IMR-90 (cell line): Measurements from ENCODE around the gene MOV10. TPM values are rescaled to one million over a fixed set of nuclear protein-coding genes. Genes with fewer than 3 reads are reported as not detected.

Experiments used
- ATAC-seq: fragments of 200-7000 bp; cut with Tn5 transposase; 2 replicates; pipeline ENCODE4 v1.9.1; 2020; ENCODE audit warnings: low read depth, mild to moderate bottlenecking, moderate library complexity
- BruUV-seq: library from RNA; stranded (reverse); fragments of 400-500 nt; replicated peaks from 2 replicates; lab custom pipeline; 2021; lab: Mats Ljungman, UMichigan
- CTCF ChIA-PET: fragments of 300-600 bp; formaldehyde crosslinking; extraction: SDS; loops from one replicate; lab custom pipeline; 2021; ENCODE audit warnings: antibody characterized with exemption; lab: Yijun Ruan, JAX
- POLR2A ChIA-PET: fragments of 300-600 bp; sonication (Branson Sonifier 250); formaldehyde crosslinking; loops from one replicate; lab custom pipeline; 2022; ENCODE audit warnings: antibody characterized with exemption; ENCODE audit not compliant: unreplicated experiment; lab: Charles Lee
- DNase-seq: peaks from one replicate; pipeline ENCODE4 v3.0.0; 2013
- H2AFZ ChIP-seq: replicated peaks from 2 replicates; pipeline ENCODE3; 2013; ENCODE audit warnings: low read length, mild to moderate bottlenecking; ENCODE audit not compliant: poor library complexity
- H2AK5ac ChIP-seq: 2 replicates; pipeline ENCODE4 v1.6.1; 2013; ENCODE audit warnings: low read depth, low read length, inconsistent platforms
- H2AK9ac ChIP-seq: replicated peaks from 2 replicates; pipeline ENCODE3; 2013; ENCODE audit warnings: mild to moderate bottlenecking, low read depth, low read length, moderate library complexity; ENCODE audit not compliant: poor library complexity
- H2BK120ac ChIP-seq: 2 replicates; pipeline ENCODE4 v1.6.1; 2013; ENCODE audit warnings: low read depth, low read length, inconsistent platforms
- H2BK15ac ChIP-seq: 3 replicates; pipeline ENCODE4 v1.6.1; 2013; ENCODE audit warnings: low read depth, low read length, inconsistent platforms
- H2BK20ac ChIP-seq: 2 replicates; pipeline ENCODE4 v1.6.1; 2013; ENCODE audit warnings: low read depth, mild to moderate bottlenecking, inconsistent platforms, low read length, moderate library complexity
- H2BK5ac ChIP-seq: 2 replicates; pipeline ENCODE4 v1.6.1; 2013; ENCODE audit warnings: mild to moderate bottlenecking, low read depth, low read length, inconsistent platforms; ENCODE audit not compliant: poor library complexity, severe bottlenecking
- H3K14ac ChIP-seq: replicated peaks from 2 replicates; pipeline ENCODE4 v1.6.1; 2013; ENCODE audit warnings: low read depth, low read length, inconsistent platforms
- H3K18ac ChIP-seq: 2 replicates; pipeline ENCODE4 v1.6.1; 2013; ENCODE audit warnings: low read depth, low read length, control low read depth
- H3K23ac ChIP-seq: 2 replicates; pipeline ENCODE4 v1.6.1; 2013; ENCODE audit warnings: low read depth, low read length, inconsistent platforms
- H3K27ac ChIP-seq: 2 replicates; pipeline ENCODE4 v1.5.1; 2013; ENCODE audit warnings: mild to moderate bottlenecking, control low read depth, low read length; ENCODE audit not compliant: insufficient read depth
- H3K27me3 ChIP-seq: 2 replicates; pipeline ENCODE4 v1.6.1; 2013; ENCODE audit warnings: low read length; ENCODE audit not compliant: control insufficient read depth, insufficient read depth
- H3K36me3 ChIP-seq: 2 replicates; pipeline ENCODE4 v1.6.1; 2013; ENCODE audit warnings: low read length, mixed read lengths; ENCODE audit not compliant: control insufficient read depth, insufficient read depth
- H3K4ac ChIP-seq: 2 replicates; pipeline ENCODE4 v1.6.1; 2013; ENCODE audit warnings: low read depth, low read length, inconsistent platforms
- H3K4me1 ChIP-seq: 2 replicates; pipeline ENCODE4 v1.6.1; 2013; ENCODE audit warnings: low read length, mixed read lengths; ENCODE audit not compliant: control insufficient read depth, insufficient read depth
- H3K4me2 ChIP-seq: 2 replicates; pipeline ENCODE4 v1.6.1; 2013; ENCODE audit warnings: low read depth, mild to moderate bottlenecking, control low read depth, low read length, moderate library complexity
- H3K4me3 ChIP-seq: 2 replicates; pipeline ENCODE4 v1.5.1; 2013; ENCODE audit warnings: low read depth, mild to moderate bottlenecking, control low read depth, low read length, moderate library complexity; ENCODE audit not compliant: insufficient read depth
- H3K56ac ChIP-seq: 2 replicates; pipeline ENCODE4 v1.6.1; 2013; ENCODE audit warnings: low read length, inconsistent platforms; ENCODE audit not compliant: insufficient read depth; ENCODE audit errors: extremely low read depth
- H3K79me1 ChIP-seq, 2 experiments: 2 replicates each; pipeline ENCODE4 v1.6.1; 2013; ENCODE audit warnings: low read length in 2 of 2, inconsistent platforms in 1 of 2, low read depth in 1 of 2
- H3K9ac ChIP-seq: 2 replicates; pipeline ENCODE4 v1.6.1; 2013; ENCODE audit warnings: low read depth, low read length, control low read depth
- H3K9me1 ChIP-seq: 2 replicates; pipeline ENCODE4 v1.6.1; 2013; ENCODE audit warnings: low read length, inconsistent platforms; ENCODE audit not compliant: insufficient read depth
- H3K9me3 ChIP-seq: 2 replicates; pipeline ENCODE4 v1.6.1; 2013; ENCODE audit warnings: low read length; ENCODE audit not compliant: control insufficient read depth, insufficient read depth
- H4K20me1 ChIP-seq: 2 replicates; pipeline ENCODE4 v1.6.1; 2013; ENCODE audit warnings: low read length, inconsistent platforms; ENCODE audit not compliant: insufficient read depth
- H4K5ac ChIP-seq: 2 replicates; pipeline ENCODE4 v1.6.1; 2013; ENCODE audit warnings: mild to moderate bottlenecking, low read depth, low read length, control low read depth
- H4K8ac ChIP-seq, 2 experiments: 2 replicates each; pipeline ENCODE4 v1.6.1; 2013; ENCODE audit warnings: low read depth in 2 of 2, low read length in 2 of 2, control low read depth in 1 of 2, inconsistent platforms in 1 of 2
- H4K91ac ChIP-seq: 2 replicates; pipeline ENCODE4 v1.6.1; 2013; ENCODE audit warnings: low read depth, low read length, inconsistent platforms; ENCODE audit not compliant: insufficient read depth
- BHLHE40 ChIP-seq: fragments of 150-350 bp; IDR thresholded peaks from 2 replicates; pipeline ENCODE4 v1.6.1; 2016; ENCODE audit warnings: mild to moderate bottlenecking, low read depth, low read length
- CEBPB ChIP-seq: IDR thresholded peaks from 2 replicates; pipeline ENCODE4 v1.6.1; 2012; ENCODE audit warnings: low read depth, low read length, improper control_type of control experiment
- MAFK ChIP-seq: IDR thresholded peaks from 2 replicates; pipeline ENCODE4 v1.6.1; 2012; ENCODE audit warnings: low read depth, low read length, improper control_type of control experiment
- MXI1 ChIP-seq: IDR thresholded peaks from 2 replicates; pipeline ENCODE4 v1.6.1; 2012; ENCODE audit warnings: low read depth, mild to moderate bottlenecking, low read length, moderate library complexity, borderline replicate concordance
- NFE2L2 ChIP-seq: fragments of 150-350 bp; IDR thresholded peaks from 2 replicates; pipeline ENCODE4 v1.6.1; 2016; ENCODE audit warnings: low read depth, mild to moderate bottlenecking, low read length
- POLR2A ChIP-seq: IDR thresholded peaks from 2 replicates; pipeline ENCODE4 v1.6.1; 2012; ENCODE audit warnings: mild to moderate bottlenecking, low read depth, low read length
- RAD21 ChIP-seq: IDR thresholded peaks from 2 replicates; pipeline ENCODE4 v1.6.1; 2012; ENCODE audit warnings: low read length, improper control_type of control experiment
- RFX5 ChIP-seq: IDR thresholded peaks from 2 replicates; pipeline ENCODE4 v1.8.0; 2012; ENCODE audit warnings: low read depth, mild to moderate bottlenecking, low read length, moderate library complexity
- SMC3 ChIP-seq: fragments of 150-350 bp; IDR thresholded peaks from 2 replicates; pipeline ENCODE4 v1.6.1; 2016; ENCODE audit warnings: low read depth, mild to moderate bottlenecking, antibody characterized with exemption, low read length, moderate library complexity
- WGBS, 2 experiments: methylation state at CpG; one replicate each; pipeline versions ENCODE4 v1.1.5 to v1.1.7; 2013; ENCODE audit warnings: missing lambda C conversion rate in 2 of 2; ENCODE audit not compliant: insufficient read length in 1 of 2; ENCODE audit errors: extremely low coverage in 2 of 2; 5-methylcytosine and 5-hydroxymethylcytosine counted together
- dilution Hi-C: fragments of 300-500 bp; cut with HindIII; formaldehyde crosslinking; loops from one replicate; pipeline ENCODE4 v1.14.3; 2018; ENCODE audit warnings: low sequenced_read_pairs; ENCODE audit not compliant: unreplicated experiment
- in situ Hi-C: fragments of 300-500 bp; cut with MboI; formaldehyde crosslinking; loops from 3 replicates; pipeline ENCODE4 v1.14.3; 2019; ENCODE audit warnings: low sequenced_read_pairs, inconsistent platforms, mixed read lengths
- intact Hi-C: fragments of 100-400 bp; cut with micrococcal nuclease; formaldehyde crosslinking; loops from 2 replicates; pipeline ENCODE4 v1.10.0; 2022
- polyA plus RNA-seq, 3 experiments: library from polyadenylated mRNA; depleted of rRNA; stranded (reverse); fragments of >200 nt; gene quantifications; 2 replicates each; pipeline ENCODE4 v1.2.3, GENCODE V29; 2012; ENCODE audit warnings: low replicate concordance in 1 of 3
- total RNA-seq: library from RNA; depleted of rRNA; stranded (reverse); fragments of >200 nt; gene quantifications from 2 replicates; pipeline ENCODE4 v1.2.3, GENCODE V29; 2012
- TF ChIP-seq, protein P1 (sequence below): fragments of 150-350 bp; IDR thresholded peaks from 2 replicates; pipeline ENCODE4 v1.6.1; 2017; ENCODE audit warnings: mild to moderate bottlenecking, antibody characterized with exemption, low read length, low read depth

MOV10 gene
- total and polyA plus RNA-seq, 2 of the 4 experiments (the other 2 are of a cell fraction), result 36.7 to 103 TPM

DNA sequence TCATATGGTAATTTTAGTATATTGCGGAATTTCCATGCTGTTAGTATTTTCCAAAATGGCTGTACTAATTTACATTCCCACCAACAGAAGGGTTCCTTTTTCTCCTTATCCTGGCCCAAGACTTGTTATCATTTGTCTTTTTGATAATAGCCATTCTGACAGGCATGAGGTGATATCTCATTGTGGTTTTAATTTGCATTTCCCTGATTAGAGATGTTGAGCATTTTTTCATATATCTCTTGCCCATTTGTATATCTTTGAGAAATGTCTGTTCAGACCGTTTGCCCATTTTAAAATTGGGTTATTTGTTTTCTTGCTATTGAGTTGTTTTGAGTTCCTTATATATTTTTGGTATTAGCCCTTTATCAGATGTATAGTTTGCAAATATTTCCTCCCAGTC, 40.8 kb upstream of the MOV10 start:
- Histone ChIP-seq H3K56ac (no peak overlapping the region), H3K4me3 (no peak overlapping the region), H4K8ac (no peak overlapping the region), H3K27me3 (no peaks in the 10 kb centered on the region), H4K91ac (no peak overlapping the region), H4K5ac (no peak overlapping the region), H3K9ac (no peak overlapping the region), H3K4me2 (no peak overlapping the region), H3K14ac (no peak overlapping the region), H2BK15ac (no peak overlapping the region), H4K20me1 (peaks cover 95% of the 10 kb centered on the region), H2BK20ac (no peak overlapping the region), H3K36me3 (0 out of 2 replicates have a peak, but pooled peaks cover 1% of the 10 kb centered on the region), H3K4me1 (peaks cover 4% of the 10 kb centered on the region), H2BK5ac (no peak overlapping the region), H3K27ac (no peak overlapping the region), H2AFZ (no peak overlapping the region), H3K18ac (no peak overlapping the region), H2AK9ac (no peak overlapping the region), H3K4ac (no peak overlapping the region), H2AK5ac (no peak overlapping the region), H3K9me3 (no peaks in the 10 kb centered on the region), H2BK120ac (no peak overlapping the region), H3K79me1 (peaks cover 0 to 61% of the 10 kb centered on the region in 2 experiments; a peak in 2 of 4 replicates), H3K9me1 (peaks cover 8% of the 10 kb centered on the region), H3K23ac (no peak overlapping the region)
- dilution Hi-C loops, result no loop called here
- no TSS peak for BruUV-seq
- DNase-seq, result no peak
- ATAC-seq, result no peak
- in situ Hi-C loops, result no loop called here
- POLR2A ChIA-PET, result no interaction called here
- WGBS, 2 experiments, result no CpG with 5 or more reads among the region's 2 CpGs
- no peak for TF ChIP-seq NFE2L2
- TF ChIP-seq SMC3, result no peak
- no peak for TF ChIP-seq RFX5
- TF ChIP-seq MXI1, result no peak
- TF ChIP-seq POLR2A, result no peak
- no peak for TF ChIP-seq CEBPB
- no peak for TF ChIP-seq MAFK
- no peak for TF ChIP-seq BHLHE40
- TF ChIP-seq, protein P1, sequence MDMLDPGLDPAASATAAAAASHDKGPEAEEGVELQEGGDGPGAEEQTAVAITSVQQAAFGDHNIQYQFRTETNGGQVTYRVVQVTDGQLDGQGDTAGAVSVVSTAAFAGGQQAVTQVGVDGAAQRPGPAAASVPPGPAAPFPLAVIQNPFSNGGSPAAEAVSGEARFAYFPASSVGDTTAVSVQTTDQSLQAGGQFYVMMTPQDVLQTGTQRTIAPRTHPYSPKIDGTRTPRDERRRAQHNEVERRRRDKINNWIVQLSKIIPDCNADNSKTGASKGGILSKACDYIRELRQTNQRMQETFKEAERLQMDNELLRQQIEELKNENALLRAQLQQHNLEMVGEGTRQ, result no peak
- TF ChIP-seq RAD21, result no peak
- intact Hi-C loops, result no loop called here
- CTCF ChIA-PET, result no interaction called here
